GM23338 (cell line): ENCODE measurements around the gene PTPN13. TPM values are rescaled to one million over a fixed set of nuclear protein-coding genes. Genes with fewer than 3 reads are reported as not detected.

Source experiments
- ATAC-seq: fragments of 200-7000 bp; cut with Tn5 transposase; 3 replicates; pipeline ENCODE4 v1.9.1; 2020
- DNase-seq: peaks from one replicate; pipeline ENCODE4 v3.0.0-alpha.2; 2015; ENCODE audit warnings: low spot score
- H2AFZ ChIP-seq: fragments of 200-600 bp; sonication (generic); 2 replicates; pipeline ENCODE4 v1.8.0; 2016; ENCODE audit warnings: antibody characterized with exemption, mild to moderate bottlenecking, moderate library complexity
- H3F3A ChIP-seq: fragments of 200-600 bp; sonication (generic); replicated peaks from 2 replicates; pipeline ENCODE4 v1.8.0; 2017; ENCODE audit warnings: antibody characterized with exemption, mixed run types, low read depth
- H3K27ac ChIP-seq: fragments of 200-600 bp; sonication (generic); 2 replicates; pipeline ENCODE4 v1.6.1; 2016; ENCODE audit warnings: low read depth
- H3K27me3 ChIP-seq: fragments of 200-600 bp; sonication (generic); 2 replicates; pipeline ENCODE4 v1.8.0; 2016; ENCODE audit warnings: mild to moderate bottlenecking, mixed run types, moderate library complexity; ENCODE audit not compliant: insufficient read depth
- H3K36me3 ChIP-seq: fragments of 200-600 bp; sonication (generic); 2 replicates; pipeline ENCODE4 v1.8.0; 2016; ENCODE audit warnings: mild to moderate bottlenecking; ENCODE audit not compliant: insufficient read depth
- H3K4me1 ChIP-seq: fragments of 200-600 bp; sonication (generic); 2 replicates; pipeline ENCODE4 v1.8.0; 2016; ENCODE audit warnings: mild to moderate bottlenecking, moderate library complexity; ENCODE audit not compliant: insufficient read depth
- H3K4me2 ChIP-seq: fragments of 200-600 bp; sonication (generic); 2 replicates; pipeline ENCODE4 v1.7.1; 2017; ENCODE audit warnings: mixed run types
- H3K4me3 ChIP-seq: fragments of 200-600 bp; sonication (generic); 2 replicates; pipeline ENCODE4 v1.6.1; 2016; ENCODE audit warnings: mixed run types
- H3K79me2 ChIP-seq: fragments of 200-600 bp; sonication (generic); replicated peaks from 2 replicates; pipeline ENCODE4 v1.8.0; 2017; ENCODE audit warnings: mild to moderate bottlenecking; ENCODE audit not compliant: insufficient read depth
- H3K9me2 ChIP-seq: fragments of 200-600 bp; sonication (generic); 2 replicates; pipeline ENCODE4 v1.8.0; 2017; ENCODE audit not compliant: insufficient read depth
- H4K20me1 ChIP-seq: fragments of 200-600 bp; sonication (generic); replicated peaks from 2 replicates; pipeline ENCODE4 v1.8.0; 2017; ENCODE audit warnings: mild to moderate bottlenecking; ENCODE audit not compliant: insufficient read depth
- H3K27ac Mint-ChIP-seq: 2 replicates; pipeline ENCODE4 v1.8.0; 2020; ENCODE audit warnings: inconsistent platforms, mild to moderate bottlenecking, moderate library complexity, mixed read lengths
- H3K27me3 Mint-ChIP-seq: 3 replicates; pipeline ENCODE4 v1.8.0; 2022; ENCODE audit warnings: low read depth, mild to moderate bottlenecking, moderate library complexity, mixed read lengths, inconsistent platforms; ENCODE audit not compliant: insufficient read depth, poor library complexity
- H3K36me3 Mint-ChIP-seq: 3 replicates; pipeline ENCODE4 v1.8.0; 2021; ENCODE audit warnings: low read depth, mild to moderate bottlenecking, inconsistent platforms, moderate library complexity, mixed read lengths
- H3K4me1 Mint-ChIP-seq: 3 replicates; pipeline ENCODE4 v1.8.0; 2020; ENCODE audit warnings: mild to moderate bottlenecking, inconsistent platforms, mixed read lengths
- H3K4me3 Mint-ChIP-seq: 3 replicates; pipeline ENCODE4 v1.8.0; 2021; ENCODE audit warnings: moderate library complexity, mild to moderate bottlenecking, inconsistent platforms, mixed read lengths
- H3K9me3 Mint-ChIP-seq: 3 replicates; pipeline ENCODE4 v1.8.0; 2020; ENCODE audit warnings: moderate library complexity, mild to moderate bottlenecking, inconsistent platforms, mixed read lengths
- ETS1 ChIP-seq: IDR thresholded peaks from 2 replicates; pipeline ENCODE4 v1.6.1; 2016; ENCODE audit warnings: antibody characterized with exemption
- EZH2 ChIP-seq: fragments of 200-600 bp; sonication (generic); IDR thresholded peaks from one replicate; pipeline ENCODE4 v1.8.0; 2017; ENCODE audit warnings: antibody characterized with exemption, mild to moderate bottlenecking, low read depth; ENCODE audit not compliant: unreplicated experiment
- EZH2phosphoT487 ChIP-seq: fragments of 200-600 bp; sonication (generic); IDR thresholded peaks from one replicate; pipeline ENCODE4 v1.8.1; 2018; ENCODE audit warnings: antibody characterized with exemption; ENCODE audit not compliant: unreplicated experiment
- REST ChIP-seq: IDR thresholded peaks from one replicate; pipeline ENCODE4 v1.6.1; 2018; ENCODE audit warnings: antibody characterized with exemption; ENCODE audit not compliant: unreplicated experiment
- STAT1 ChIP-seq: IDR thresholded peaks from one replicate; pipeline ENCODE4 v1.6.1; 2016; ENCODE audit warnings: antibody characterized with exemption; ENCODE audit not compliant: unreplicated experiment
- ZNF114 ChIP-seq: fragments of 250-450 bp; sonication (Bioruptor Pico); IDR thresholded peaks from 2 replicates; pipeline ENCODE4 v1.5.0; 2020; ENCODE audit warnings: mild to moderate bottlenecking, moderate library complexity
- ZNF331 ChIP-seq: fragments of 250-450 bp; sonication (Bioruptor Pico); IDR thresholded peaks from 2 replicates; pipeline ENCODE4 v1.5.0; 2020; ENCODE audit warnings: low read depth, mild to moderate bottlenecking, moderate library complexity
- polyA plus RNA-seq: library from polyadenylated mRNA; unstranded; fragments of >200 nt; fragmentation: Nextera tagmentation; extraction: Ambion mirVana; gene quantifications from 2 replicates; pipeline ENCODE4 v1.2.1, GENCODE V29; 2016
- total RNA-seq: library from RNA; depleted of rRNA; stranded (reverse); fragments of >200 nt; shearing (Covaris generic); gene quantifications from 2 replicates; pipeline ENCODE4 v1.2.3, GENCODE V29; 2014
- TF ChIP-seq, protein P1 (sequence below): fragments of 250-450 bp; sonication (Bioruptor Pico); IDR thresholded peaks from 2 replicates; pipeline ENCODE4 v1.5.0; 2020; ENCODE audit warnings: mild to moderate bottlenecking, moderate library complexity

PTPN13 gene
- total and polyA plus RNA-seq, 2 experiments from 2014 or later: 12.6 to 49.9 TPM

GRCh38 chr4:86833615-86834014 lies 239.5 kb downstream of the PTPN13 start:
- ATAC-seq (no peak), DNase-seq (no peak)
- 0 out of 2 replicates have a peak, but pooled peaks cover 4% of the 10 kb centered on the region for H3K9me2 ChIP-seq
- Mint-ChIP-seq H3K27me3 (peaks cover 6% of the 10 kb centered on the region), H3K36me3 (no peaks in the 10 kb centered on the region), H3K27ac (no peak overlapping the region), H3K4me1 (peaks cover 3% of the 10 kb centered on the region; the same call in 2 of the 3 replicates), H3K9me3 (no peaks in the 10 kb centered on the region), H3K4me3 (no peak overlapping the region)
- H2AFZ ChIP-seq: peak overlapping the region; percentile 64; the same call in 1 of the 2 replicates
- H3K4me1 ChIP-seq: no peaks in the 10 kb centered on the region
- H4K20me1 ChIP-seq: no peaks in the 10 kb centered on the region
- H3K27me3 ChIP-seq: no peaks in the 10 kb centered on the region
- no peak overlapping the region for H3K4me2 ChIP-seq
- TF ChIP-seq, protein P1, sequence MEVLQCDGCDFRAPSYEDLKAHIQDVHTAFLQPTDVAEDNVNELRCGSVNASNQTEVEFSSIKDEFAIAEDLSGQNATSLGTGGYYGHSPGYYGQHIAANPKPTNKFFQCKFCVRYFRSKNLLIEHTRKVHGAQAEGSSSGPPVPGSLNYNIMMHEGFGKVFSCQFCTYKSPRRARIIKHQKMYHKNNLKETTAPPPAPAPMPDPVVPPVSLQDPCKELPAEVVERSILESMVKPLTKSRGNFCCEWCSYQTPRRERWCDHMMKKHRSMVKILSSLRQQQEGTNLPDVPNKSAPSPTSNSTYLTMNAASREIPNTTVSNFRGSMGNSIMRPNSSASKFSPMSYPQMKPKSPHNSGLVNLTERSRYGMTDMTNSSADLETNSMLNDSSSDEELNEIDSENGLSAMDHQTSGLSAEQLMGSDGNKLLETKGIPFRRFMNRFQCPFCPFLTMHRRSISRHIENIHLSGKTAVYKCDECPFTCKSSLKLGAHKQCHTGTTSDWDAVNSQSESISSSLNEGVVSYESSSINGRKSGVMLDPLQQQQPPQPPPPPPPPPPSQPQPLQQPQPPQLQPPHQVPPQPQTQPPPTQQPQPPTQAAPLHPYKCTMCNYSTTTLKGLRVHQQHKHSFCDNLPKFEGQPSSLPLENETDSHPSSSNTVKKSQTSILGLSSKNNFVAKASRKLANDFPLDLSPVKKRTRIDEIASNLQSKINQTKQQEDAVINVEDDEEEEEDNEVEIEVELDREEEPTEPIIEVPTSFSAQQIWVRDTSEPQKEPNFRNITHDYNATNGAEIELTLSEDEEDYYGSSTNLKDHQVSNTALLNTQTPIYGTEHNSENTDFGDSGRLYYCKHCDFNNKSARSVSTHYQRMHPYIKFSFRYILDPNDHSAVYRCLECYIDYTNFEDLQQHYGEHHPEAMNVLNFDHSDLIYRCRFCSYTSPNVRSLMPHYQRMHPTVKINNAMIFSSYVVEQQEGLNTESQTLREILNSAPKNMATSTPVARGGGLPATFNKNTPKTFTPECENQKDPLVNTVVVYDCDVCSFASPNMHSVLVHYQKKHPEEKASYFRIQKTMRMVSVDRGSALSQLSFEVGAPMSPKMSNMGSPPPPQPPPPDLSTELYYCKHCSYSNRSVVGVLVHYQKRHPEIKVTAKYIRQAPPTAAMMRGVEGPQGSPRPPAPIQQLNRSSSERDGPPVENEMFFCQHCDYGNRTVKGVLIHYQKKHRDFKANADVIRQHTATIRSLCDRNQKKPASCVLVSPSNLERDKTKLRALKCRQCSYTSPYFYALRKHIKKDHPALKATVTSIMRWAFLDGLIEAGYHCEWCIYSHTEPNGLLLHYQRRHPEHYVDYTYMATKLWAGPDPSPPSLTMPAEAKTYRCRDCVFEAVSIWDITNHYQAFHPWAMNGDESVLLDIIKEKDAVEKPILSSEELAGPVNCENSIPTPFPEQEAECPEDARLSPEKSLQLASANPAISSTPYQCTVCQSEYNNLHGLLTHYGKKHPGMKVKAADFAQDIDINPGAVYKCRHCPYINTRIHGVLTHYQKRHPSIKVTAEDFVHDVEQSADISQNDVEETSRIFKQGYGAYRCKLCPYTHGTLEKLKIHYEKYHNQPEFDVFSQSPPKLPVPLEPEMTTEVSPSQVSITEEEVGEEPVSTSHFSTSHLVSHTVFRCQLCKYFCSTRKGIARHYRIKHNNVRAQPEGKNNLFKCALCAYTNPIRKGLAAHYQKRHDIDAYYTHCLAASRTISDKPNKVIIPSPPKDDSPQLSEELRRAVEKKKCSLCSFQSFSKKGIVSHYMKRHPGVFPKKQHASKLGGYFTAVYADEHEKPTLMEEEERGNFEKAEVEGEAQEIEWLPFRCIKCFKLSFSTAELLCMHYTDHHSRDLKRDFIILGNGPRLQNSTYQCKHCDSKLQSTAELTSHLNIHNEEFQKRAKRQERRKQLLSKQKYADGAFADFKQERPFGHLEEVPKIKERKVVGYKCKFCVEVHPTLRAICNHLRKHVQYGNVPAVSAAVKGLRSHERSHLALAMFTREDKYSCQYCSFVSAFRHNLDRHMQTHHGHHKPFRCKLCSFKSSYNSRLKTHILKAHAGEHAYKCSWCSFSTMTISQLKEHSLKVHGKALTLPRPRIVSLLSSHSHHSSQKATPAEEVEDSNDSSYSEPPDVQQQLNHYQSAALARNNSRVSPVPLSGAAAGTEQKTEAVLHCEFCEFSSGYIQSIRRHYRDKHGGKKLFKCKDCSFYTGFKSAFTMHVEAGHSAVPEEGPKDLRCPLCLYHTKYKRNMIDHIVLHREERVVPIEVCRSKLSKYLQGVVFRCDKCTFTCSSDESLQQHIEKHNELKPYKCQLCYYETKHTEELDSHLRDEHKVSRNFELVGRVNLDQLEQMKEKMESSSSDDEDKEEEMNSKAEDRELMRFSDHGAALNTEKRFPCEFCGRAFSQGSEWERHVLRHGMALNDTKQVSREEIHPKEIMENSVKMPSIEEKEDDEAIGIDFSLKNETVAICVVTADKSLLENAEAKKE (CRISPR knock-in tag): no peak
- TF ChIP-seq ETS1: no peak
- no peaks in the 10 kb centered on the region for H3F3A ChIP-seq
- H3K36me3 ChIP-seq: no peaks in the 10 kb centered on the region
- no peak overlapping the region for H3K27ac ChIP-seq
- H3K4me3 ChIP-seq: no peak overlapping the region
- H3K79me2 ChIP-seq: no peaks in the 10 kb centered on the region

- no peak overlapping the region for H3K27ac ChIP-seq
- H3K27ac Mint-ChIP-seq: no peak overlapping the region
- no peak overlapping the region for H3K4me2 ChIP-seq
- H2AFZ ChIP-seq: peak overlapping the region; percentile 24; the same call in 1 of the 2 replicates
- H3K9me2 ChIP-seq: no peaks in the 10 kb centered on the region
- H3K9me3 Mint-ChIP-seq: no peaks in the 10 kb centered on the region
- no peaks in the 10 kb centered on the region for H3K4me1 ChIP-seq
- H3F3A ChIP-seq: no peaks in the 10 kb centered on the region
- ATAC-seq (no peak), DNase-seq (no peak)
- no peaks in the 10 kb centered on the region for H3K36me3 Mint-ChIP-seq
- H3K36me3 ChIP-seq: no peaks in the 10 kb centered on the region
- H3K27me3 Mint-ChIP-seq: peaks cover 6% of the 10 kb centered on the region
- H3K4me1 Mint-ChIP-seq: peaks cover 3% of the 10 kb centered on the region; the same call in 2 of the 3 replicates
- H3K79me2 ChIP-seq: no peaks in the 10 kb centered on the region
- H3K4me3 ChIP-seq: no peak overlapping the region
- H4K20me1 ChIP-seq: no peaks in the 10 kb centered on the region
- H3K4me3 Mint-ChIP-seq: no peak overlapping the region
- no peaks in the 10 kb centered on the region for H3K27me3 ChIP-seq
- no peak for TF ChIP-seq ZNF331 (CRISPR knock-in tag)
- TF ChIP-seq EZH2phosphoT487: no peak
- TF ChIP-seq STAT1: no peak
- no peak for TF ChIP-seq ZNF114 (CRISPR knock-in tag)
- TF ChIP-seq REST: no peak
- no peak for TF ChIP-seq EZH2
Measured at GRCh38 chr4:86834901-86835300, 240.8 kb downstream of the PTPN13 start.
